A549 (cell line): ENCODE data around the gene TRIO. TPM values are rescaled to one million over a fixed set of nuclear protein-coding genes. Genes with fewer than 3 reads are reported as not detected.

Experiments
- ATAC-seq, 2 experiments: fragments of 200-7000 bp in 1 of 2; fragments of >200 bp in 1 of 2; cut with Nextera tagmentation in 1 of 2; cut with Tn5 transposase in 1 of 2; 3 replicates each; pipeline versions ENCODE4 v1.8.0 to v1.9.1; 2018 to 2020; ENCODE audit warnings: mild to moderate bottlenecking in 1 of 2, moderate library complexity in 1 of 2
- CTCF ChIA-PET: fragments of 300-600 bp; sonication (Branson Sonifier 250); formaldehyde crosslinking; extraction: SDS; loops from one replicate; lab custom pipeline; 2021; ENCODE audit warnings: antibody characterized with exemption, inconsistent platforms; lab: Yijun Ruan, JAX
- POLR2A ChIA-PET: fragments of 350-600 bp; formaldehyde crosslinking; extraction: SDS; loops from one replicate; lab custom pipeline; 2021; ENCODE audit warnings: antibody characterized with exemption, inconsistent platforms; lab: Yijun Ruan, JAX
- DNase-seq, 2 experiments: peaks; one replicate each; pipeline versions ENCODE4 v3.0.0 to v3.0.0-alpha.2; 2011 to 2016; ENCODE audit warnings: low read depth in 1 of 2, low spot score in 1 of 2
- FAIRE-seq: peaks from 2 replicates; lab custom pipeline; 2011; peaks lifted over from hg19 to GRCh38; lab: Jason Lieb, UNC
- H3K27ac ChIP-seq, 2 experiments: fragments of >200 bp; sonication (Bioruptor Twin); formaldehyde crosslinking; 3 replicates each; pipeline ENCODE4 v1.5.1; 2016 to 2017
- H3K4me1 ChIP-seq: fragments of >200 bp; sonication (Bioruptor Twin); formaldehyde crosslinking; 3 replicates; pipeline ENCODE4 v1.6.1; 2016
- H3K4me2 ChIP-seq: fragments of >200 bp; sonication (Bioruptor Twin); formaldehyde crosslinking; 3 replicates; pipeline ENCODE4 v1.6.1; 2016
- H3K4me3 ChIP-seq: fragments of >200 bp; sonication (Bioruptor Twin); formaldehyde crosslinking; 3 replicates; pipeline ENCODE4 v1.5.1; 2016
- H3K9me3 ChIP-seq: fragments of >200 bp; sonication (Bioruptor Twin); formaldehyde crosslinking; 3 replicates; pipeline ENCODE4 v1.6.1; 2016
- CEBPB ChIP-seq, 2 experiments: fragments of >200 bp in 1 of 2; sonication (Bioruptor Twin) in 1 of 2; formaldehyde crosslinking in 1 of 2; IDR thresholded peaks; 2 replicates each; pipeline ENCODE4 v1.6.1; 2012 to 2016
- EP300 ChIP-seq, 2 experiments: fragments of >200 bp; sonication (Bioruptor Twin); formaldehyde crosslinking; IDR thresholded peaks; 2 replicates in 1 of 2; 3 replicates in 1 of 2; pipeline ENCODE4 v1.6.1; 2016 to 2017
- FOXS1 ChIP-seq: fragments of 250-450 bp; sonication (Bioruptor Pico); IDR thresholded peaks from 2 replicates; pipeline ENCODE4 v1.5.0; 2020; ENCODE audit warnings: mild to moderate bottlenecking, moderate library complexity
- KDM5A ChIP-seq: fragments of 200-600 bp; sonication (generic); IDR thresholded peaks from 2 replicates; pipeline ENCODE4 v1.6.1; 2016; ENCODE audit warnings: antibody characterized with exemption, mild to moderate bottlenecking
- NFE2L2 ChIP-seq: fragments of 150-350 bp; conservative IDR thresholded peaks from 2 replicates; pipeline ENCODE4 v1.6.1; 2014; ENCODE audit warnings: low read length
- NPAS2 ChIP-seq: fragments of 250-450 bp; sonication (Bioruptor Pico); IDR thresholded peaks from 2 replicates; pipeline ENCODE4 v1.8.0; 2022; ENCODE audit warnings: mild to moderate bottlenecking, moderate library complexity, borderline replicate concordance
- PHF8 ChIP-seq: fragments of 200-600 bp; sonication (generic); IDR thresholded peaks from 2 replicates; pipeline ENCODE4 v1.6.1; 2016; ENCODE audit warnings: low read depth, mild to moderate bottlenecking, antibody characterized with exemption, moderate library complexity, borderline replicate concordance
- POLR2AphosphoS2 ChIP-seq: conservative IDR thresholded peaks from 2 replicates; pipeline ENCODE4 v1.6.1; 2012; ENCODE audit warnings: low read length, improper control_type of control experiment, inconsistent platforms
- RAD21 ChIP-seq, 2 experiments: fragments of >200 bp in 1 of 2; sonication (Bioruptor Twin) in 1 of 2; formaldehyde crosslinking in 1 of 2; IDR thresholded peaks in 1 of 2; conservative IDR thresholded peaks in 1 of 2; 2 replicates in 1 of 2; 3 replicates in 1 of 2; pipeline ENCODE4 v1.6.1; 2012 to 2018; ENCODE audit warnings: inconsistent platforms in 1 of 2
- RARB ChIP-seq: fragments of 250-450 bp; sonication (Bioruptor Pico); IDR thresholded peaks from 2 replicates; pipeline ENCODE4 v1.8.0; 2021; ENCODE audit warnings: mild to moderate bottlenecking, moderate library complexity
- SMC3 ChIP-seq: fragments of >200 bp; sonication (Bioruptor Twin); formaldehyde crosslinking; IDR thresholded peaks from 3 replicates; pipeline ENCODE4 v1.6.1; 2018; ENCODE audit warnings: inconsistent platforms
- TFCP2L1 ChIP-seq: fragments of 250-450 bp; sonication (Bioruptor Pico); IDR thresholded peaks from 2 replicates; pipeline ENCODE4 v1.5.0; 2021; ENCODE audit warnings: mild to moderate bottlenecking
- WGBS: methylation state at CpG from one replicate; pipeline ENCODE4 v1.1.6; 2017; ENCODE audit errors: missing lambda C conversion rate; 5-methylcytosine and 5-hydroxymethylcytosine counted together
- polyA plus RNA-seq, 4 experiments: library from polyadenylated mRNA; depleted of rRNA in 3 of 4; stranded (reverse); fragments of >200 nt; fragmentation: RNase III in 1 of 4; extraction: RNeasy Plus Mini Kit Qiagen cat#74134 plus additional on column Dnase treatment in 1 of 4; gene quantifications; 2 replicates in 3 of 4; 3 replicates in 1 of 4; pipeline ENCODE4 v1.2.3, GENCODE V29; 2011 to 2017
- TF ChIP-seq, protein P1 (sequence below): fragments of >200 bp; sonication (Bioruptor Twin); formaldehyde crosslinking; IDR thresholded peaks from 2 replicates; pipeline ENCODE4 v1.6.1; 2016
- TF ChIP-seq, protein P2 (sequence below): fragments of 450-650 bp; IDR thresholded peaks from 2 replicates; pipeline ENCODE4 v1.6.1; 2014; ENCODE audit warnings: antibody characterized with exemption
- TF ChIP-seq, protein P3 (sequence below): fragments of 150-350 bp; IDR thresholded peaks from 2 replicates; pipeline ENCODE4 v1.6.1; 2014; ENCODE audit warnings: low read depth, mild to moderate bottlenecking, low read length
- TF ChIP-seq, protein P4 (sequence below): fragments of 250-450 bp; sonication (Bioruptor Pico); IDR thresholded peaks from 2 replicates; pipeline ENCODE4 v1.5.0; 2020; ENCODE audit warnings: low read depth, mild to moderate bottlenecking, moderate library complexity
- TF ChIP-seq, protein P5 (sequence below): IDR thresholded peaks from 2 replicates; pipeline ENCODE4 v1.6.1; 2012
- TF ChIP-seq, protein P6 (sequence below): fragments of >200 bp; sonication (Bioruptor Twin); formaldehyde crosslinking; IDR thresholded peaks from 3 replicates; pipeline ENCODE4 v1.5.1; 2016
- TF ChIP-seq, protein P7 (sequence below): fragments of >200 bp; sonication (Bioruptor Twin); formaldehyde crosslinking; IDR thresholded peaks from 3 replicates; pipeline ENCODE4 v1.6.1; 2016

TRIO gene
- polyA plus RNA-seq, 2 of the 4 experiments (the other 2 are of a cell fraction), result 47.5 to 79.0 TPM

DNA sequence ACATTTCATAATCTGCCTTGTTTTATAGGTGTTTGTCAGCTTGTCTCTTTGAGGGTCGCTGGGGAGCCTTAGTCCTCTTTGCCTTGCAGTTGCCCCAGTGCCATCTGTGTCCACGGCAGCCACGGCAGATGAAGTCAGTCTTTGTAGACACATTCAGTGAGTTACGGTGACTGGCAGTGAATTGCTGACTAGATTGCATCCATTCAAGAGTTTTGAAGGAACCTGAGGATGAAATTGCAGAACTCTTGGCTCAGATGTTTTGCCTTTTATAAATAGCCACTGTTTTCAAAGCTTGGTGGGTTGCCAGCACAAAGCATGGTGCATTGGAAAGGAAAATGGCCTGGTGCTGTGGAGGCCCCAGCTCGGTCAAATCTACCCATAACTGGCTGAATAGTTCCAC, 125.6 kb downstream of the TRIO start:
- peak overlapping the region; percentile 66 to 84 for H3K27ac ChIP-seq
- no peak for ATAC-seq
- TF ChIP-seq RAD21 (conservative IDR thresholded peaks at IDR 0.05 in 1 of 2, IDR thresholded peaks at IDR 0.05 in 1 of 2), result no peak
- no peak for TF ChIP-seq EP300 (IDR thresholded peaks at IDR 0.05)
- TF ChIP-seq, protein P1, sequence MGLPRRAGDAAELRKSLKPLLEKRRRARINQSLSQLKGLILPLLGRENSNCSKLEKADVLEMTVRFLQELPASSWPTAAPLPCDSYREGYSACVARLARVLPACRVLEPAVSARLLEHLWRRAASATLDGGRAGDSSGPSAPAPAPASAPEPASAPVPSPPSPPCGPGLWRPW, result no peak
- DNase-seq, result no peak
- 40% methylated on average over 5 of the region's 5 CpGs for WGBS
- H3K4me3 ChIP-seq, result no peak overlapping the region
- ChIA-PET POLR2A (interaction anchor here (0.6 to 1.1 kb wide), 2 partner anchors 126 to 392 kb away, joined by 3 to 4 read pairs; no protein-coding TSS in a partner anchor), CTCF (interaction anchor here (0.6 to 5.2 kb wide), 17 partner anchors 8 to 282 kb away, joined by 3 to 53 read pairs (median 11); partner anchors contain the start of gene TRIO)
- no peaks in the 10 kb centered on the region for H3K9me3 ChIP-seq
- H3K4me2 ChIP-seq, result peak overlapping the region; percentile 81
- no peak for FAIRE-seq
- peaks cover 93% of the 10 kb centered on the region for H3K4me1 ChIP-seq

DNA sequence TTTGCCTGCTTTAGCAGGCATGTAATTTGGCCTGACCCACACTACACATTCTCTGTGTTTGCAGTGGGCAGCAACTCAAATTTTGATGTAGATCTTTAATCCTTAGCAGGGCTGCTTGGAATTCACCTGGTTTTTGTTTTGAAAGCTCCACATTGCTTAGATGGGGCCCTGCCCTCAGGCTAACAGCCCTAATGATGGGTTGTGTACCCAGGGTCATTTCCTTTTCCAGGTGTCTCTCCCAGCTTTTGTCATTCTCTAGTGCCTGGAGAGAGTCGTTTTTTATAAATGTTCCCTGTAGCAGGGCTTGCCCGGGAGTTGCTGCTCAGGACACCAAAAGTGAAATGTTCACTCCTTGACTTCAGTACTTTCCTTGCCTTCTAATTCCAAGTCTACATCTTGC, 126.3 kb downstream of the TRIO start:
- H3K9me3 ChIP-seq, result no peaks in the 10 kb centered on the region
- peak overlapping the region; percentile 81 for H3K4me2 ChIP-seq
- no peak for TF ChIP-seq EP300 (IDR thresholded peaks at IDR 0.05)
- TF ChIP-seq, protein P2, sequence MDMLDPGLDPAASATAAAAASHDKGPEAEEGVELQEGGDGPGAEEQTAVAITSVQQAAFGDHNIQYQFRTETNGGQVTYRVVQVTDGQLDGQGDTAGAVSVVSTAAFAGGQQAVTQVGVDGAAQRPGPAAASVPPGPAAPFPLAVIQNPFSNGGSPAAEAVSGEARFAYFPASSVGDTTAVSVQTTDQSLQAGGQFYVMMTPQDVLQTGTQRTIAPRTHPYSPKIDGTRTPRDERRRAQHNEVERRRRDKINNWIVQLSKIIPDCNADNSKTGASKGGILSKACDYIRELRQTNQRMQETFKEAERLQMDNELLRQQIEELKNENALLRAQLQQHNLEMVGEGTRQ, result no peak
- TF ChIP-seq NPAS2 (CRISPR knock-in tag), result no peak
- TF ChIP-seq, protein P3, sequence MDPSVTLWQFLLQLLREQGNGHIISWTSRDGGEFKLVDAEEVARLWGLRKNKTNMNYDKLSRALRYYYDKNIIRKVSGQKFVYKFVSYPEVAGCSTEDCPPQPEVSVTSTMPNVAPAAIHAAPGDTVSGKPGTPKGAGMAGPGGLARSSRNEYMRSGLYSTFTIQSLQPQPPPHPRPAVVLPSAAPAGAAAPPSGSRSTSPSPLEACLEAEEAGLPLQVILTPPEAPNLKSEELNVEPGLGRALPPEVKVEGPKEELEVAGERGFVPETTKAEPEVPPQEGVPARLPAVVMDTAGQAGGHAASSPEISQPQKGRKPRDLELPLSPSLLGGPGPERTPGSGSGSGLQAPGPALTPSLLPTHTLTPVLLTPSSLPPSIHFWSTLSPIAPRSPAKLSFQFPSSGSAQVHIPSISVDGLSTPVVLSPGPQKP, result no peak
- TF ChIP-seq, protein P4, sequence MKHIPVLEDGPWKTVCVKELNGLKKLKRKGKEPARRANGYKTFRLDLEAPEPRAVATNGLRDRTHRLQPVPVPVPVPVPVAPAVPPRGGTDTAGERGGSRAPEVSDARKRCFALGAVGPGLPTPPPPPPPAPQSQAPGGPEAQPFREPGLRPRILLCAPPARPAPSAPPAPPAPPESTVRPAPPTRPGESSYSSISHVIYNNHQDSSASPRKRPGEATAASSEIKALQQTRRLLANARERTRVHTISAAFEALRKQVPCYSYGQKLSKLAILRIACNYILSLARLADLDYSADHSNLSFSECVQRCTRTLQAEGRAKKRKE, result no peak
- no peak for TF ChIP-seq POLR2AphosphoS2
- TF ChIP-seq RAD21 (conservative IDR thresholded peaks at IDR 0.05 in 1 of 2, IDR thresholded peaks at IDR 0.05 in 1 of 2), result no peak
- ChIA-PET POLR2A (interaction anchor here (1.1 kb wide), 1 partner anchor 127 kb away, joined by 3 read pairs; no protein-coding TSS in a partner anchor), CTCF (interaction anchor here (0.6 to 5.2 kb wide), 32 partner anchors 10 to 292 kb away, joined by 3 to 53 read pairs (median 10); partner anchors contain the start of gene TRIO)
- FAIRE-seq (no peak), ATAC-seq (no peak), DNase-seq (no peak)
- WGBS, result 19% methylated on average over 2 of the region's 2 CpGs
- H3K4me1 ChIP-seq, result peaks cover 86% of the 10 kb centered on the region
- H3K27ac ChIP-seq, result peak overlapping the region; percentile 66 to 84
- no peak overlapping the region for H3K4me3 ChIP-seq

DNA sequence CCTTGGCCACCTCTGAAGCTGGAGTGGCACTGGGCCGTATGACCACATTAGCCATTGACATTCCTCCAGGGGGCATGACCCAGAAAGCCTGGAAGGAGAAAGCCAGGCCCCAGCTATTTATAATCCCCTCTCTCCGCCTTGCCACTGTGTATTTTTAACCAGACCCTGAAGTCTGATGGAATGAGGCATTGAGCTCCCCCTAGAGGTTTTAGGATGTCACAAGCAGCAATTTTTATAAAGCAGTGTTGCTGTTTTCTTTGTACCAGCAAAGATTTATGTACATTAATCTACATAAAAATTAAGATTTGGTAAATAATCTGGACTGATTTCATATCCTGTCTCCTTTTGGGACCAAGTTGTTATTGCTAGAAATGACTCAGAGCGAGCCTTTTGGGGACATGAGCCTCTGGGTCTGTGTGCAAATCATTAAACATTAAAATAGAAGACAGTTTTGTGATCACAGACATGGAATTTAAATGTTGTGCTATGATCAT, 127.1 kb downstream of the TRIO start:
- FAIRE-seq (no peak), ATAC-seq (peak; percentile 65 to 66), DNase-seq (peak; percentile 74 to 76)
- 3% methylated on average over 3 of the region's 3 CpGs for WGBS
- POLR2A ChIA-PET, result interaction anchor here (1.0 to 1.1 kb wide), 4 partner anchors 66 to 127 kb away, joined by 3 to 7 read pairs (median 3); partner anchors contain the start of gene TRIO
- CTCF ChIA-PET, result interaction anchor here (0.6 to 5.2 kb wide), 59 partner anchors 10 to 319 kb away, joined by 3 to 53 read pairs (median 5); partner anchors contain the start of gene TRIO
- no peak overlapping the region for H3K4me3 ChIP-seq
- H3K4me2 ChIP-seq, result peak overlapping the region; percentile 81
- no peak for TF ChIP-seq PHF8
- no peak; the same call in 1 of the 2 replicates for TF ChIP-seq RARB (CRISPR knock-in tag)
- TF ChIP-seq, protein P4, result no peak
- peak; percentile 87 to 89 for TF ChIP-seq RAD21 (conservative IDR thresholded peaks at IDR 0.05 in 1 of 2, IDR thresholded peaks at IDR 0.05 in 1 of 2)
- TF ChIP-seq, protein P5, sequence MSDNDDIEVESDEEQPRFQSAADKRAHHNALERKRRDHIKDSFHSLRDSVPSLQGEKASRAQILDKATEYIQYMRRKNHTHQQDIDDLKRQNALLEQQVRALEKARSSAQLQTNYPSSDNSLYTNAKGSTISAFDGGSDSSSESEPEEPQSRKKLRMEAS, result no peak
- no peak for TF ChIP-seq FOXS1 (CRISPR knock-in tag)
- 0 out of 2 replicates have a peak, but pooled peaks have one; percentile 23 for TF ChIP-seq KDM5A
- TF ChIP-seq NFE2L2, result no peak
- TF ChIP-seq TFCP2L1, result no peak
- no peak for TF ChIP-seq POLR2AphosphoS2
- TF ChIP-seq CEBPB (IDR thresholded peaks at IDR 0.05), result no peak
- TF ChIP-seq, protein P6, sequence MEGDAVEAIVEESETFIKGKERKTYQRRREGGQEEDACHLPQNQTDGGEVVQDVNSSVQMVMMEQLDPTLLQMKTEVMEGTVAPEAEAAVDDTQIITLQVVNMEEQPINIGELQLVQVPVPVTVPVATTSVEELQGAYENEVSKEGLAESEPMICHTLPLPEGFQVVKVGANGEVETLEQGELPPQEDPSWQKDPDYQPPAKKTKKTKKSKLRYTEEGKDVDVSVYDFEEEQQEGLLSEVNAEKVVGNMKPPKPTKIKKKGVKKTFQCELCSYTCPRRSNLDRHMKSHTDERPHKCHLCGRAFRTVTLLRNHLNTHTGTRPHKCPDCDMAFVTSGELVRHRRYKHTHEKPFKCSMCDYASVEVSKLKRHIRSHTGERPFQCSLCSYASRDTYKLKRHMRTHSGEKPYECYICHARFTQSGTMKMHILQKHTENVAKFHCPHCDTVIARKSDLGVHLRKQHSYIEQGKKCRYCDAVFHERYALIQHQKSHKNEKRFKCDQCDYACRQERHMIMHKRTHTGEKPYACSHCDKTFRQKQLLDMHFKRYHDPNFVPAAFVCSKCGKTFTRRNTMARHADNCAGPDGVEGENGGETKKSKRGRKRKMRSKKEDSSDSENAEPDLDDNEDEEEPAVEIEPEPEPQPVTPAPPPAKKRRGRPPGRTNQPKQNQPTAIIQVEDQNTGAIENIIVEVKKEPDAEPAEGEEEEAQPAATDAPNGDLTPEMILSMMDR, result peak; percentile 88
- peak; percentile 82 for TF ChIP-seq SMC3
- TF ChIP-seq, protein P7, sequence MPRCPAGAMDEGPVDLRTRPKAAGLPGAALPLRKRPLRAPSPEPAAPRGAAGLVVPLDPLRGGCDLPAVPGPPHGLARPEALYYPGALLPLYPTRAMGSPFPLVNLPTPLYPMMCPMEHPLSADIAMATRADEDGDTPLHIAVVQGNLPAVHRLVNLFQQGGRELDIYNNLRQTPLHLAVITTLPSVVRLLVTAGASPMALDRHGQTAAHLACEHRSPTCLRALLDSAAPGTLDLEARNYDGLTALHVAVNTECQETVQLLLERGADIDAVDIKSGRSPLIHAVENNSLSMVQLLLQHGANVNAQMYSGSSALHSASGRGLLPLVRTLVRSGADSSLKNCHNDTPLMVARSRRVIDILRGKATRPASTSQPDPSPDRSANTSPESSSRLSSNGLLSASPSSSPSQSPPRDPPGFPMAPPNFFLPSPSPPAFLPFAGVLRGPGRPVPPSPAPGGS, result no peak
- peak overlapping the region; percentile 66 to 84 for H3K27ac ChIP-seq
- no peaks in the 10 kb centered on the region for H3K9me3 ChIP-seq
- H3K4me1 ChIP-seq, result peaks cover 83% of the 10 kb centered on the region
